Measurements from ENCODE around the gene MROH7. TPM values are rescaled to one million over a fixed set of nuclear protein-coding genes. Genes with fewer than 3 reads are reported as not detected.

The MROH7 gene
- total and polyA plus RNA-seq, 9 of the 15 experiments (the other 6 are each of a cell fraction or from before 2014, with no cell fraction given): not detected

DNA sequence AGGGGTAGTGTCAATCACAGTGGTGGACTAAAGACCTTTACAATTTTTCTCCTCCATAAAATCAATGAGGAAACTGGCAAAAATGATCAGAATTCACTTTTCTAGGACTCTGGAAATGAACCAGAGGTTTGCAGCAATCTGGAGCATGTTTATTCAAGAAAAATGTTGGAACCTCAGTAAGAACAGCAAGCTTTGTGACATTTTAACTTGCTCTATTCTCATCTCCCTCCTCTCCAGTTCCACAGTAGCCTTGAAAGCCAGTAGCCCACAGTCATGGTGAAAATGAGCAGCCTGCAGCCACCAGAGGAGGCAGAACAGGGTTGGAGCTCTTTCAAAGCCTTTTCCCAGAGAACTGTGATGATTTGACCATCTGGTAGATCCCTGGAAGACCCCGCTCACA is 83.2 kb downstream of the MROH7 start:
- Histone ChIP-seq H2AFZ (ENCODE audit: low read depth, low read length) (no peak overlapping the region), H3K79me2 (ENCODE audit: control insufficient read depth, insufficient read depth, low read length) (no peaks in the 10 kb centered on the region), H3K4me2 (ENCODE audit: insufficient read depth, low read length) (no peak overlapping the region), H3K9me3 (replicated peaks; ENCODE audit: control insufficient read depth, insufficient read depth, low read depth, low read length) (no peaks in the 10 kb centered on the region), H3K4me1 (replicated peaks in 1 of 2; ENCODE audit: control insufficient read depth in 2 of 2, insufficient read depth in 2 of 2, low read length in 2 of 2) (no peaks in the 10 kb centered on the region), H3K9ac (ENCODE audit: insufficient read depth in 1 of 2, low read depth in 2 of 2, low read length in 2 of 2) (no peak overlapping the region), H3K4me3 (no peak overlapping the region), H3K9me1 (ENCODE audit: control insufficient read depth, insufficient read depth, low read length) (no peaks in the 10 kb centered on the region), H3K27ac (ENCODE audit: extremely low read depth, low read depth, low read length) (no peak overlapping the region), H3K36me3 (ENCODE audit: control insufficient read depth, insufficient read depth, low read length) (peaks cover 97% of the 10 kb centered on the region), H3K27me3 (ENCODE audit: control insufficient read depth in 2 of 2, insufficient read depth in 2 of 2, low read length in 2 of 2) (no peaks in the 10 kb centered on the region), H4K20me1 (replicated peaks; ENCODE audit: control insufficient read depth, insufficient read depth, low read length) (no peaks in the 10 kb centered on the region)
- no peak for ATAC-seq
- in situ Hi-C loops (cut with MboI) (no loop called here), intact Hi-C loops (cut with micrococcal nuclease) (no loop called here)
- ChIA-PET POLR2A (interaction anchor here (0.7 to 1.4 kb wide), 2 partner anchors 13 to 15 kb away, joined by 3 to 4 read pairs; no protein-coding TSS in a partner anchor), CTCF (ENCODE audit: low intra/inter-chr PET ratio) (no interaction called here)
- TF ChIP-seq, protein P1, sequence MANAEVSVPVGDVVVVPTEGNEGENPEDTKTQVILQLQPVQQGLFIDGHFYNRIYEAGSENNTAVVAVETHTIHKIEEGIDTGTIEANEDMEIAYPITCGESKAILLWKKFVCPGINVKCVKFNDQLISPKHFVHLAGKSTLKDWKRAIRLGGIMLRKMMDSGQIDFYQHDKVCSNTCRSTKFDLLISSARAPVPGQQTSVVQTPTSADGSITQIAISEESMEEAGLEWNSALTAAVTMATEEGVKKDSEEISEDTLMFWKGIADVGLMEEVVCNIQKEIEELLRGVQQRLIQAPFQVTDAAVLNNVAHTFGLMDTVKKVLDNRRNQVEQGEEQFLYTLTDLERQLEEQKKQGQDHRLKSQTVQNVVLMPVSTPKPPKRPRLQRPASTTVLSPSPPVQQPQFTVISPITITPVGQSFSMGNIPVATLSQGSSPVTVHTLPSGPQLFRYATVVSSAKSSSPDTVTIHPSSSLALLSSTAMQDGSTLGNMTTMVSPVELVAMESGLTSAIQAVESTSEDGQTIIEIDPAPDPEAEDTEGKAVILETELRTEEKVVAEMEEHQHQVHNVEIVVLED (CRISPR knock-in tag; IDR thresholded peaks at IDR 0.05): no peak
- no peak for TF ChIP-seq ARHGAP35 (IDR thresholded peaks at IDR 0.05; ENCODE audit: partially characterized antibody)
- WGBS (ENCODE audit: insufficient coverage, low coverage, missing lambda C conversion rate): 93% methylated on average over 1 of the region's 1 CpG
- FAIRE-seq: no peak
- no peak for DNase-seq (ENCODE audit: extremely low read depth in 1 of 4, low spot score in 3 of 4)
- BruUV-seq (replicated peaks): no TSS peak

DNA sequence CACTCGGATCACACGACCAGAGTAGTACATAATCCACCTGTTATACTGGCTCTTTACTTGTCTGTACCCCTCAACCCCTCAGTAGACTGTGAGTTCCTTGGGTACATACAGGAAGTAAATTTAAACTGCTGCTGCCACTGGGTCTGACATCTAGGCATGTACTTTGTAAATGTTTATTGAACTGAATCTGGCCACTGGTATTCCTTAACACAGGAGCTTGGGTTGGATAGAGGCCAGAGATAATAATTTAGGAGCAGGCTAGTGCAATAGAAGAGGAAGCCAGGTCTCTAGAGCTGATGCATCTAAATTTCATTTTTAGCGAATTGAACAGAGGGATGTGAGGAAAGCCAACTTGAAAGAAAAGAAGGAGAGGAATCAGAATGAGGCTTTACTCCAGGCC is 86.4 kb downstream of the MROH7 start:
- Histone ChIP-seq H3K4me2 (ENCODE audit: insufficient read depth, low read length) (no peak overlapping the region), H3K9me1 (ENCODE audit: control insufficient read depth, insufficient read depth, low read length) (no peaks in the 10 kb centered on the region), H3K4me1 (replicated peaks in 1 of 2; ENCODE audit: control insufficient read depth in 2 of 2, insufficient read depth in 2 of 2, low read length in 2 of 2) (no peaks in the 10 kb centered on the region), H3K79me2 (ENCODE audit: control insufficient read depth, insufficient read depth, low read length) (no peaks in the 10 kb centered on the region), H2AFZ (ENCODE audit: low read depth, low read length) (no peak overlapping the region), H3K9ac (ENCODE audit: insufficient read depth in 1 of 2, low read depth in 2 of 2, low read length in 2 of 2) (no peak overlapping the region), H3K4me3 (no peak overlapping the region), H3K27me3 (ENCODE audit: control insufficient read depth in 2 of 2, insufficient read depth in 2 of 2, low read length in 2 of 2) (no peaks in the 10 kb centered on the region), H3K9me3 (replicated peaks; ENCODE audit: control insufficient read depth, insufficient read depth, low read depth, low read length) (no peaks in the 10 kb centered on the region), H4K20me1 (replicated peaks; ENCODE audit: control insufficient read depth, insufficient read depth, low read length) (no peaks in the 10 kb centered on the region), H3K27ac (ENCODE audit: extremely low read depth, low read depth, low read length) (no peak overlapping the region), H3K36me3 (ENCODE audit: control insufficient read depth, insufficient read depth, low read length) (peaks cover 93% of the 10 kb centered on the region)
- ChIA-PET POLR2A (interaction anchor here (1.4 to 1.7 kb wide), 3 partner anchors 11 to 16 kb away, joined by 4 to 6 read pairs (median 5); partner anchors contain the start of gene TTC4), CTCF (ENCODE audit: low intra/inter-chr PET ratio) (no interaction called here)
- no TSS peak for BruUV-seq (replicated peaks)
- FAIRE-seq (no peak), ATAC-seq (no peak; the same call in 2 of the 3 replicates), DNase-seq (ENCODE audit: extremely low read depth in 1 of 4, low spot score in 3 of 4) (no peak)
- no peak for TF ChIP-seq MTA1 (IDR thresholded peaks at IDR 0.05; ENCODE audit: borderline replicate concordance)
- no peak for TF ChIP-seq FOXA1 (IDR thresholded peaks at IDR 0.05; ENCODE audit: borderline replicate concordance)
- TF ChIP-seq, protein P2, sequence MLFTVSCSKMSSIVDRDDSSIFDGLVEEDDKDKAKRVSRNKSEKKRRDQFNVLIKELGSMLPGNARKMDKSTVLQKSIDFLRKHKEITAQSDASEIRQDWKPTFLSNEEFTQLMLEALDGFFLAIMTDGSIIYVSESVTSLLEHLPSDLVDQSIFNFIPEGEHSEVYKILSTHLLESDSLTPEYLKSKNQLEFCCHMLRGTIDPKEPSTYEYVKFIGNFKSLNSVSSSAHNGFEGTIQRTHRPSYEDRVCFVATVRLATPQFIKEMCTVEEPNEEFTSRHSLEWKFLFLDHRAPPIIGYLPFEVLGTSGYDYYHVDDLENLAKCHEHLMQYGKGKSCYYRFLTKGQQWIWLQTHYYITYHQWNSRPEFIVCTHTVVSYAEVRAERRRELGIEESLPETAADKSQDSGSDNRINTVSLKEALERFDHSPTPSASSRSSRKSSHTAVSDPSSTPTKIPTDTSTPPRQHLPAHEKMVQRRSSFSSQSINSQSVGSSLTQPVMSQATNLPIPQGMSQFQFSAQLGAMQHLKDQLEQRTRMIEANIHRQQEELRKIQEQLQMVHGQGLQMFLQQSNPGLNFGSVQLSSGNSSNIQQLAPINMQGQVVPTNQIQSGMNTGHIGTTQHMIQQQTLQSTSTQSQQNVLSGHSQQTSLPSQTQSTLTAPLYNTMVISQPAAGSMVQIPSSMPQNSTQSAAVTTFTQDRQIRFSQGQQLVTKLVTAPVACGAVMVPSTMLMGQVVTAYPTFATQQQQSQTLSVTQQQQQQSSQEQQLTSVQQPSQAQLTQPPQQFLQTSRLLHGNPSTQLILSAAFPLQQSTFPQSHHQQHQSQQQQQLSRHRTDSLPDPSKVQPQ (CRISPR knock-in tag; IDR thresholded peaks at IDR 0.05; ENCODE audit: borderline replicate concordance): no peak
- TF ChIP-seq ZNF347 (CRISPR knock-in tag; IDR thresholded peaks at IDR 0.05; ENCODE audit: low read depth): no peak
- TF ChIP-seq FOS (IDR thresholded peaks at IDR 0.05; ENCODE audit: extremely low read depth, insufficient read length): no peak
- TF ChIP-seq ZNF695 (CRISPR knock-in tag; IDR thresholded peaks at IDR 0.05): no peak
- in situ Hi-C loops (cut with MboI): no loop called here
- WGBS (ENCODE audit: insufficient coverage, low coverage, missing lambda C conversion rate): 70% methylated on average over 3 of the region's 3 CpGs
- intact Hi-C loops (cut with micrococcal nuclease): no loop called here
